ENCODE data around the gene SMAD5.

GRCh38 chr5:136211282-136212040 is 78.8 kb downstream of the SMAD5 start:
- TF ChIP-seq EZH2phosphoT487 (IDR thresholded peaks at IDR 0.05; ENCODE audit: borderline replicate concordance) (no peak), MAX (IDR thresholded peaks at IDR 0.05) (no peak), SP1 (IDR thresholded peaks at IDR 0.05; ENCODE audit: low read depth) (no peak), ZNF274 (IDR thresholded peaks at IDR 0.05; ENCODE audit: low read depth, low read length) (no peak), CTCF (IDR thresholded peaks at IDR 0.05 in 2 of 3, conservative IDR thresholded peaks at IDR 0.05 in 1 of 3; ENCODE audit: borderline replicate concordance in 1 of 3, insufficient read depth in 1 of 3, low read depth in 2 of 3, low read length in 2 of 3) (no peak), POLR2A (IDR thresholded peaks at IDR 0.05; ENCODE audit: borderline replicate concordance, extremely low read depth, insufficient read depth, insufficient read length) (no peak), CBX3 (IDR thresholded peaks at IDR 0.05; ENCODE audit: low read depth) (no peak), CEBPB (IDR thresholded peaks at IDR 0.05; ENCODE audit: low read depth) (no peak), POLR2AphosphoS5 (IDR thresholded peaks at IDR 0.05; ENCODE audit: low read depth, low read length) (no peak), YY1 (IDR thresholded peaks at IDR 0.05; ENCODE audit: extremely low read depth, insufficient replicate concordance, low read depth, low read length) (no peak), ELF1 (IDR thresholded peaks at IDR 0.05; ENCODE audit: borderline replicate concordance, low read depth) (no peak), EZH2 (IDR thresholded peaks at IDR 0.05) (no peak)
- TF ChIP-seq, protein P1, sequence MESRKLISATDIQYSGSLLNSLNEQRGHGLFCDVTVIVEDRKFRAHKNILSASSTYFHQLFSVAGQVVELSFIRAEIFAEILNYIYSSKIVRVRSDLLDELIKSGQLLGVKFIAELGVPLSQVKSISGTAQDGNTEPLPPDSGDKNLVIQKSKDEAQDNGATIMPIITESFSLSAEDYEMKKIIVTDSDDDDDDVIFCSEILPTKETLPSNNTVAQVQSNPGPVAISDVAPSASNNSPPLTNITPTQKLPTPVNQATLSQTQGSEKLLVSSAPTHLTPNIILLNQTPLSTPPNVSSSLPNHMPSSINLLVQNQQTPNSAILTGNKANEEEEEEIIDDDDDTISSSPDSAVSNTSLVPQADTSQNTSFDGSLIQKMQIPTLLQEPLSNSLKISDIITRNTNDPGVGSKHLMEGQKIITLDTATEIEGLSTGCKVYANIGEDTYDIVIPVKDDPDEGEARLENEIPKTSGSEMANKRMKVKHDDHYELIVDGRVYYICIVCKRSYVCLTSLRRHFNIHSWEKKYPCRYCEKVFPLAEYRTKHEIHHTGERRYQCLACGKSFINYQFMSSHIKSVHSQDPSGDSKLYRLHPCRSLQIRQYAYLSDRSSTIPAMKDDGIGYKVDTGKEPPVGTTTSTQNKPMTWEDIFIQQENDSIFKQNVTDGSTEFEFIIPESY (IDR thresholded peaks at IDR 0.05; ENCODE audit: extremely low read depth, insufficient replicate concordance, low read length) = no peak
- TF ChIP-seq, protein P2, sequence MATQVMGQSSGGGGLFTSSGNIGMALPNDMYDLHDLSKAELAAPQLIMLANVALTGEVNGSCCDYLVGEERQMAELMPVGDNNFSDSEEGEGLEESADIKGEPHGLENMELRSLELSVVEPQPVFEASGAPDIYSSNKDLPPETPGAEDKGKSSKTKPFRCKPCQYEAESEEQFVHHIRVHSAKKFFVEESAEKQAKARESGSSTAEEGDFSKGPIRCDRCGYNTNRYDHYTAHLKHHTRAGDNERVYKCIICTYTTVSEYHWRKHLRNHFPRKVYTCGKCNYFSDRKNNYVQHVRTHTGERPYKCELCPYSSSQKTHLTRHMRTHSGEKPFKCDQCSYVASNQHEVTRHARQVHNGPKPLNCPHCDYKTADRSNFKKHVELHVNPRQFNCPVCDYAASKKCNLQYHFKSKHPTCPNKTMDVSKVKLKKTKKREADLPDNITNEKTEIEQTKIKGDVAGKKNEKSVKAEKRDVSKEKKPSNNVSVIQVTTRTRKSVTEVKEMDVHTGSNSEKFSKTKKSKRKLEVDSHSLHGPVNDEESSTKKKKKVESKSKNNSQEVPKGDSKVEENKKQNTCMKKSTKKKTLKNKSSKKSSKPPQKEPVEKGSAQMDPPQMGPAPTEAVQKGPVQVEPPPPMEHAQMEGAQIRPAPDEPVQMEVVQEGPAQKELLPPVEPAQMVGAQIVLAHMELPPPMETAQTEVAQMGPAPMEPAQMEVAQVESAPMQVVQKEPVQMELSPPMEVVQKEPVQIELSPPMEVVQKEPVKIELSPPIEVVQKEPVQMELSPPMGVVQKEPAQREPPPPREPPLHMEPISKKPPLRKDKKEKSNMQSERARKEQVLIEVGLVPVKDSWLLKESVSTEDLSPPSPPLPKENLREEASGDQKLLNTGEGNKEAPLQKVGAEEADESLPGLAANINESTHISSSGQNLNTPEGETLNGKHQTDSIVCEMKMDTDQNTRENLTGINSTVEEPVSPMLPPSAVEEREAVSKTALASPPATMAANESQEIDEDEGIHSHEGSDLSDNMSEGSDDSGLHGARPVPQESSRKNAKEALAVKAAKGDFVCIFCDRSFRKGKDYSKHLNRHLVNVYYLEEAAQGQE (IDR thresholded peaks at IDR 0.05; ENCODE audit: low read depth) = no peak
